Vagina (tissue), 2 donors: ENCODE results near the gene MRPS11.

Experiments
- POLR2A ChIP-seq, 2 donors: fragments of 450-650 bp; IDR thresholded peaks; one replicate each; pipeline ENCODE4 v1.6.1; 2017; ENCODE audit warnings: antibody characterized with exemption in 2 of 2, mild to moderate bottlenecking in 2 of 2, moderate library complexity in 2 of 2
- TF ChIP-seq, protein P1 (sequence below), 3 experiments: fragments of 450-650 bp in 2 of 3; fragments of 200-600 bp in 1 of 3; sonication (generic) in 1 of 3; IDR thresholded peaks; one replicate each; pipeline ENCODE4 v1.5.1; 2017 to 2019; ENCODE audit warnings: antibody characterized with exemption in 3 of 3, mild to moderate bottlenecking in 2 of 3, moderate library complexity in 2 of 3

- TF ChIP-seq, protein P1, sequence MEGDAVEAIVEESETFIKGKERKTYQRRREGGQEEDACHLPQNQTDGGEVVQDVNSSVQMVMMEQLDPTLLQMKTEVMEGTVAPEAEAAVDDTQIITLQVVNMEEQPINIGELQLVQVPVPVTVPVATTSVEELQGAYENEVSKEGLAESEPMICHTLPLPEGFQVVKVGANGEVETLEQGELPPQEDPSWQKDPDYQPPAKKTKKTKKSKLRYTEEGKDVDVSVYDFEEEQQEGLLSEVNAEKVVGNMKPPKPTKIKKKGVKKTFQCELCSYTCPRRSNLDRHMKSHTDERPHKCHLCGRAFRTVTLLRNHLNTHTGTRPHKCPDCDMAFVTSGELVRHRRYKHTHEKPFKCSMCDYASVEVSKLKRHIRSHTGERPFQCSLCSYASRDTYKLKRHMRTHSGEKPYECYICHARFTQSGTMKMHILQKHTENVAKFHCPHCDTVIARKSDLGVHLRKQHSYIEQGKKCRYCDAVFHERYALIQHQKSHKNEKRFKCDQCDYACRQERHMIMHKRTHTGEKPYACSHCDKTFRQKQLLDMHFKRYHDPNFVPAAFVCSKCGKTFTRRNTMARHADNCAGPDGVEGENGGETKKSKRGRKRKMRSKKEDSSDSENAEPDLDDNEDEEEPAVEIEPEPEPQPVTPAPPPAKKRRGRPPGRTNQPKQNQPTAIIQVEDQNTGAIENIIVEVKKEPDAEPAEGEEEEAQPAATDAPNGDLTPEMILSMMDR (IDR thresholded peaks at IDR 0.05) = no peak
- no peak for TF ChIP-seq POLR2A (IDR thresholded peaks at IDR 0.05)
These were observed 17.3 kb downstream of the MRPS11 start for GRCh38 chr15:88484682-88485331.
